GM23338 (cell line): Measurements from ENCODE around the gene ESPL1.

Source experiments
- CREB1 ChIP-seq: fragments of 250-450 bp; sonication (Bioruptor Pico); IDR thresholded peaks from 2 replicates; pipeline ENCODE4 v1.5.0; 2020; ENCODE audit warnings: low read depth, mild to moderate bottlenecking, moderate library complexity
- ETS1 ChIP-seq: IDR thresholded peaks from 2 replicates; pipeline ENCODE4 v1.6.1; 2016; ENCODE audit warnings: antibody characterized with exemption
- EZH2 ChIP-seq: fragments of 200-600 bp; sonication (generic); IDR thresholded peaks from one replicate; pipeline ENCODE4 v1.8.0; 2017; ENCODE audit warnings: antibody characterized with exemption, mild to moderate bottlenecking, low read depth; ENCODE audit not compliant: unreplicated experiment
- JUNB ChIP-seq: IDR thresholded peaks from one replicate; pipeline ENCODE4 v1.6.1; 2016; ENCODE audit warnings: antibody characterized with exemption; ENCODE audit not compliant: unreplicated experiment
- TF ChIP-seq, protein P1 (sequence below), 2 experiments: fragments of 200-600 bp in 1 of 2; sonication (generic) in 1 of 2; conservative IDR thresholded peaks; 2 replicates each; pipeline versions ENCODE4 v1.5.1 to v1.6.1; 2016 to 2017; ENCODE audit warnings: antibody characterized with exemption in 2 of 2, low read depth in 2 of 2, mild to moderate bottlenecking in 2 of 2, moderate library complexity in 1 of 2

DNA sequence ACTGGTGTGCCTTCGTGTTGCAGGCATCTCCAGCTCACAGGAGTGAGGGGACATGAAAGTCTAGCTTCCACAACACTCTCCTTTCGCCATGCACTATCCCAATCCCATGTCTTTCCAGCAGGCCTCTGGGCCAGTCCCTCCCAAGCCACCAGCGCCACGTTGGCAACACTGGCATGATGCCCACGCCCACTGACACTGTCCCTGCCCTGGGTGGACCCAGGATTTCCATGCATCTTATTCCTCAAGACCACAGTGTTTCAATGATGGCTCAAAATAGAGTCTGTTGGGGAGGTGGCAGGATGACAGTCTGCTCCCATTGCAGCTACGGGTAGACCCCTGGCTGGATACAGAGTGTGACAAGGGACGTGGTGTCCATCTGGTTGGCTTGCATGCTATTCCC, 65.7 kb downstream of the ESPL1 start:
- TF ChIP-seq, protein P1, sequence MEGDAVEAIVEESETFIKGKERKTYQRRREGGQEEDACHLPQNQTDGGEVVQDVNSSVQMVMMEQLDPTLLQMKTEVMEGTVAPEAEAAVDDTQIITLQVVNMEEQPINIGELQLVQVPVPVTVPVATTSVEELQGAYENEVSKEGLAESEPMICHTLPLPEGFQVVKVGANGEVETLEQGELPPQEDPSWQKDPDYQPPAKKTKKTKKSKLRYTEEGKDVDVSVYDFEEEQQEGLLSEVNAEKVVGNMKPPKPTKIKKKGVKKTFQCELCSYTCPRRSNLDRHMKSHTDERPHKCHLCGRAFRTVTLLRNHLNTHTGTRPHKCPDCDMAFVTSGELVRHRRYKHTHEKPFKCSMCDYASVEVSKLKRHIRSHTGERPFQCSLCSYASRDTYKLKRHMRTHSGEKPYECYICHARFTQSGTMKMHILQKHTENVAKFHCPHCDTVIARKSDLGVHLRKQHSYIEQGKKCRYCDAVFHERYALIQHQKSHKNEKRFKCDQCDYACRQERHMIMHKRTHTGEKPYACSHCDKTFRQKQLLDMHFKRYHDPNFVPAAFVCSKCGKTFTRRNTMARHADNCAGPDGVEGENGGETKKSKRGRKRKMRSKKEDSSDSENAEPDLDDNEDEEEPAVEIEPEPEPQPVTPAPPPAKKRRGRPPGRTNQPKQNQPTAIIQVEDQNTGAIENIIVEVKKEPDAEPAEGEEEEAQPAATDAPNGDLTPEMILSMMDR (conservative IDR thresholded peaks at IDR 0.05; ENCODE audit: low read depth in 2 of 2): no peak
- TF ChIP-seq ETS1 (no peak), JUNB (no peak), EZH2 (no peak), CREB1 (CRISPR knock-in tag) (no peak)
